ENCODE measurements around the gene ZBED4.

The ZBED4 gene

DNA sequence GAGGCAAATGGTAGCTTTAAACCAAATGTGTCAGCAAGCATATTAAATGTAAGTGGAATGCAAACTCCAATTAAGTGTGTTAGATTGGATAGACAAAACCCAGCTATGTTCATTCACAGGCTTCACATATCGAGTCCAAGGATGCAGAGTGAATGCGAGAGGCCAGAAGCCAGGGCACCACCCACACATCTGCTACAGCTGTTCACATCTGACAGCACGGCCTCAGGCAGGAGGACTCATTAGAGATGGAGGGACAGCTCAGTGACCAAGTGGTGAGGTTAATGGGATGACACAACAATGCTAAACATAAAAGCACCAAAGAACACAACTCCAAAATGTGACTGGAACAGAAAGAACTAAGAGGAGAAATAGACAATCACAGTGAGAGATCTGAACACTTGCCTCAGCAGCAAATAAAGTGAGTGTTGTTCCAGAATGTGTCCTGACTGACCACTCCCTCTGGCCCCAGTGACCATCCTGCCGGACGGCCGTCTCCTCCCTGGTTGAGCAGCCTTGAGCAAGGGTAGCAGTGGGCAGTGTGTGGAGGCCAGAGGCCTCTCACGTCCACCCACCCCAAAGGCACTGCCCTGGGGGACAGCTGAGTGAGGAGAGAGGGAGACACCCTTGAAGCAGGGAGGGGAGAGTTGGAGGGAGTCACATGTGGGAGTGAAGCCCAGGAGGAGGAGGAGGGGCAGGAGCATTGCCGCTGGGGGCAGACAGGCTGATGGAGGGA lies 40.8 kb downstream of the ZBED4 start:
- TF ChIP-seq, protein P1, sequence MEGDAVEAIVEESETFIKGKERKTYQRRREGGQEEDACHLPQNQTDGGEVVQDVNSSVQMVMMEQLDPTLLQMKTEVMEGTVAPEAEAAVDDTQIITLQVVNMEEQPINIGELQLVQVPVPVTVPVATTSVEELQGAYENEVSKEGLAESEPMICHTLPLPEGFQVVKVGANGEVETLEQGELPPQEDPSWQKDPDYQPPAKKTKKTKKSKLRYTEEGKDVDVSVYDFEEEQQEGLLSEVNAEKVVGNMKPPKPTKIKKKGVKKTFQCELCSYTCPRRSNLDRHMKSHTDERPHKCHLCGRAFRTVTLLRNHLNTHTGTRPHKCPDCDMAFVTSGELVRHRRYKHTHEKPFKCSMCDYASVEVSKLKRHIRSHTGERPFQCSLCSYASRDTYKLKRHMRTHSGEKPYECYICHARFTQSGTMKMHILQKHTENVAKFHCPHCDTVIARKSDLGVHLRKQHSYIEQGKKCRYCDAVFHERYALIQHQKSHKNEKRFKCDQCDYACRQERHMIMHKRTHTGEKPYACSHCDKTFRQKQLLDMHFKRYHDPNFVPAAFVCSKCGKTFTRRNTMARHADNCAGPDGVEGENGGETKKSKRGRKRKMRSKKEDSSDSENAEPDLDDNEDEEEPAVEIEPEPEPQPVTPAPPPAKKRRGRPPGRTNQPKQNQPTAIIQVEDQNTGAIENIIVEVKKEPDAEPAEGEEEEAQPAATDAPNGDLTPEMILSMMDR (conservative IDR thresholded peaks at IDR 0.05), result no peak

DNA sequence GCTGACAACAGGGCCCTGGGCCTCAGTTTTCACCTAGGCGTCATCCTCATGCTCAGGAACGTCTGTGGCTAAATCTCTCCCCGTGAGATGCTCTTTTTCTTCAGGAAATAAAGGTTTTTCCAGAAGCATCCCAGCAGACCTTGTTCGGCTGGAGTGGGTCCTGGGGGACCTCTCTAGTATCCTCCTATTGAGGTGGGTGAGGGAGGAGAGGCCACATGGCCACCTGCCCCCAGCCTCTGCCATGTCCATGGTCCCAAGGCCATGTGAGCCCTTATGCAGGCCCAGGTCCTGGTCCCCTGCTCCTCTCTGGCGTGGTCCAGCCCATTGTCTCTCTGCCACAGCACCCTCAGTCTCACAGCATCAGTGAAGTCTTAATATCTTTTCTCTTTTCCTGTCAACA lies 42.6 kb downstream of the ZBED4 start:
- H3K27ac ChIP-seq, result no peak overlapping the region
- TF ChIP-seq, protein P1 (conservative IDR thresholded peaks at IDR 0.05), result no peak

More for the DNA sequence above, 40.8 kb downstream of the ZBED4 start:
- no peak overlapping the region for H3K27ac ChIP-seq

DNA sequence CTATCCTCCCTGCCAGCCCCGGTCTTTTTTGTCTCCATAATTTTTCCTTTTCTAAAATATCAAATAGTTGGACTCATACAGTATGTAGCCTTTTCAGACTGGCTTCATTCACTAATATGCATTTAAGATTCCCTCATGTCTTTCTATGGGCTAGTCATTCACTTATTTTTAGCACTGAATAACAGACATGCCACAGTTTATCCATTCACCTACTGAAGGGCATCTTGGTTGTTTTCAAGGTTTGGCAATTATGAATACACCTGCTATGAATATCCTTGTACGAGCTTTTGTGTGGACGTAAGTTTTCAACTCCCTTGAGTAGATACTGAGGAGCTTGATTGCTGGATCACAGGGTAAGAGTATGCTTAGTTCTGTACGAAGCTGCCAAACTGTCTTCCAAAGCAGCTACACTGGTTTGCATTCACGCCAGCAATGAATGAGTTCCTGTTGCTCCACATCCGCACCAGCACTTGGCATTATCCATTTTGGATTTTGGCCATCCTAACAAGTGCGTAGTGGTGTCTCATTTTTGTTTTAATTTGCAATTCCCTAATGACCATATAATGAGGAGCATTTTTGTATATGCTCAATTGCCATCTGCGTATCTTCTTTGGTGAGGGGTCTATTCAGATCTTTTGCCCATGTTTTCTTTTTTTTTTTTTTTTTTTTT lies 43.5 kb downstream of the ZBED4 start:
- H3K27ac ChIP-seq, result no peak overlapping the region
- TF ChIP-seq, protein P1 (conservative IDR thresholded peaks at IDR 0.05), result no peak

DNA sequence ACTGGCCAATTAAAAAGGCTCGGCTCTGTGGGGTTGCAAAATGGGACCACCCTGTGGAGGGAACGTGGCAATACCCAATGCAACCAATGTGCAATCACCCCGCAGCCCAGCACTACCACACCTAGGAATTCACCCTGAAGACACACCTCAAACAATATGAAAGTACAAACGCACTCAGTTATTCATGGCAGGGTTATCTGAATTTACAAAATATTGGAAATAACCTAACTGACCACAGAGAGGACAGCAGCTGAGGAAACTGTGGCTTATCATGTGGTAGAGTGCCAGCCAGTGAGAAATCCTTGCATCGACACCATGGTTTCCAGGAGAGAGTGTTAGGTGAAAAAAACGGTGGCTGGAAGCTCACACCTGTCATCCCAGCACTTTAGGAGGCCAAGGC lies 45.9 kb downstream of the ZBED4 start:
- no peak overlapping the region for H3K27ac ChIP-seq
- TF ChIP-seq, protein P1 (conservative IDR thresholded peaks at IDR 0.05), result no peak

GRCh38 chr22:49900441-49901230 lies 47.0 kb downstream of the ZBED4 start:
- TF ChIP-seq, protein P1 (conservative IDR thresholded peaks at IDR 0.05), result no peak
- H3K27ac ChIP-seq, result no peak overlapping the region

- TF ChIP-seq, protein P1 (conservative IDR thresholded peaks at IDR 0.05), result no peak
- H3K27ac ChIP-seq, result no peak overlapping the region
These were observed 47.8 kb downstream of the ZBED4 start for GRCh38 chr22:49901457-49901856.
